ENCODE data around the gene EIPR1.

DNA sequence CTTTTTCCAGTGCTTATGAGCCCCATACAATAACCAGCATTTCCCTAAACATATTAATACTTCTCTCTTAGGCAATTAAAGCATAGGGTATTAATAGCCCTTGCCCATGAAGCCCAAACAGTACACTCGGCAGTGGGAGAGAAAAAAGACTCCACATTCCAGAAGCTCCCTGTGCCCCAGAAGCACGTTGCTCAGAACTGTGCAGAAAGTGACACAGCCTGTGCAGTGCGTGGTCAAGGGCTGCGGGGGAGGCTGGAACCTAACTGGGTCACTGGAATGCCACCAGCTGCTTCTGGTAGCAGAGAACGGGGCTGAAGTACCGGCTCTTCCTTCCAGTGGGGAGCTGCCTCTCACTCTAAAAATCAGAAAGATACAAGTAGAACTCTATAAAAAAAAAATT lies 32.7 kb downstream of the EIPR1 start:
- TF ChIP-seq PHF8 (CRISPR knock-in tag; IDR thresholded peaks at IDR 0.05) (no peak), MIER2 (CRISPR knock-in tag; IDR thresholded peaks at IDR 0.05) (no peak), NCOR1 (IDR thresholded peaks at IDR 0.05; ENCODE audit: borderline replicate concordance, low read length) (no peak), U2AF2 (IDR thresholded peaks at IDR 0.05; ENCODE audit: low read depth, low read length) (no peak), ZNF652 (CRISPR knock-in tag; IDR thresholded peaks at IDR 0.05; ENCODE audit: borderline replicate concordance, low read depth) (no peak), MXI1 (IDR thresholded peaks at IDR 0.05; ENCODE audit: borderline replicate concordance, low read depth, low read length) (no peak), FOXJ3 (CRISPR knock-in tag; IDR thresholded peaks at IDR 0.05; ENCODE audit: borderline replicate concordance) (no peak), POLR2A (IDR thresholded peaks at IDR 0.05; ENCODE audit: insufficient read depth in 1 of 2, low read depth in 2 of 2, low read length in 2 of 2) (no peak), GRHL1 (CRISPR knock-in tag; conservative IDR thresholded peaks at IDR 0.05) (no peak), SMARCC2 (IDR thresholded peaks at IDR 0.05) (no peak), SETDB1 (CRISPR knock-in tag; IDR thresholded peaks at IDR 0.05; ENCODE audit: borderline replicate concordance) (no peak)
- TF ChIP-seq, protein P1, sequence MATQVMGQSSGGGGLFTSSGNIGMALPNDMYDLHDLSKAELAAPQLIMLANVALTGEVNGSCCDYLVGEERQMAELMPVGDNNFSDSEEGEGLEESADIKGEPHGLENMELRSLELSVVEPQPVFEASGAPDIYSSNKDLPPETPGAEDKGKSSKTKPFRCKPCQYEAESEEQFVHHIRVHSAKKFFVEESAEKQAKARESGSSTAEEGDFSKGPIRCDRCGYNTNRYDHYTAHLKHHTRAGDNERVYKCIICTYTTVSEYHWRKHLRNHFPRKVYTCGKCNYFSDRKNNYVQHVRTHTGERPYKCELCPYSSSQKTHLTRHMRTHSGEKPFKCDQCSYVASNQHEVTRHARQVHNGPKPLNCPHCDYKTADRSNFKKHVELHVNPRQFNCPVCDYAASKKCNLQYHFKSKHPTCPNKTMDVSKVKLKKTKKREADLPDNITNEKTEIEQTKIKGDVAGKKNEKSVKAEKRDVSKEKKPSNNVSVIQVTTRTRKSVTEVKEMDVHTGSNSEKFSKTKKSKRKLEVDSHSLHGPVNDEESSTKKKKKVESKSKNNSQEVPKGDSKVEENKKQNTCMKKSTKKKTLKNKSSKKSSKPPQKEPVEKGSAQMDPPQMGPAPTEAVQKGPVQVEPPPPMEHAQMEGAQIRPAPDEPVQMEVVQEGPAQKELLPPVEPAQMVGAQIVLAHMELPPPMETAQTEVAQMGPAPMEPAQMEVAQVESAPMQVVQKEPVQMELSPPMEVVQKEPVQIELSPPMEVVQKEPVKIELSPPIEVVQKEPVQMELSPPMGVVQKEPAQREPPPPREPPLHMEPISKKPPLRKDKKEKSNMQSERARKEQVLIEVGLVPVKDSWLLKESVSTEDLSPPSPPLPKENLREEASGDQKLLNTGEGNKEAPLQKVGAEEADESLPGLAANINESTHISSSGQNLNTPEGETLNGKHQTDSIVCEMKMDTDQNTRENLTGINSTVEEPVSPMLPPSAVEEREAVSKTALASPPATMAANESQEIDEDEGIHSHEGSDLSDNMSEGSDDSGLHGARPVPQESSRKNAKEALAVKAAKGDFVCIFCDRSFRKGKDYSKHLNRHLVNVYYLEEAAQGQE (IDR thresholded peaks at IDR 0.05; ENCODE audit: borderline replicate concordance in 1 of 2, low read depth in 1 of 2, low read length in 2 of 2), result no peak
- TF ChIP-seq, protein P2, sequence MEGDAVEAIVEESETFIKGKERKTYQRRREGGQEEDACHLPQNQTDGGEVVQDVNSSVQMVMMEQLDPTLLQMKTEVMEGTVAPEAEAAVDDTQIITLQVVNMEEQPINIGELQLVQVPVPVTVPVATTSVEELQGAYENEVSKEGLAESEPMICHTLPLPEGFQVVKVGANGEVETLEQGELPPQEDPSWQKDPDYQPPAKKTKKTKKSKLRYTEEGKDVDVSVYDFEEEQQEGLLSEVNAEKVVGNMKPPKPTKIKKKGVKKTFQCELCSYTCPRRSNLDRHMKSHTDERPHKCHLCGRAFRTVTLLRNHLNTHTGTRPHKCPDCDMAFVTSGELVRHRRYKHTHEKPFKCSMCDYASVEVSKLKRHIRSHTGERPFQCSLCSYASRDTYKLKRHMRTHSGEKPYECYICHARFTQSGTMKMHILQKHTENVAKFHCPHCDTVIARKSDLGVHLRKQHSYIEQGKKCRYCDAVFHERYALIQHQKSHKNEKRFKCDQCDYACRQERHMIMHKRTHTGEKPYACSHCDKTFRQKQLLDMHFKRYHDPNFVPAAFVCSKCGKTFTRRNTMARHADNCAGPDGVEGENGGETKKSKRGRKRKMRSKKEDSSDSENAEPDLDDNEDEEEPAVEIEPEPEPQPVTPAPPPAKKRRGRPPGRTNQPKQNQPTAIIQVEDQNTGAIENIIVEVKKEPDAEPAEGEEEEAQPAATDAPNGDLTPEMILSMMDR (CRISPR knock-in tag; IDR thresholded peaks at IDR 0.05), result no peak
- TF ChIP-seq, protein P3, sequence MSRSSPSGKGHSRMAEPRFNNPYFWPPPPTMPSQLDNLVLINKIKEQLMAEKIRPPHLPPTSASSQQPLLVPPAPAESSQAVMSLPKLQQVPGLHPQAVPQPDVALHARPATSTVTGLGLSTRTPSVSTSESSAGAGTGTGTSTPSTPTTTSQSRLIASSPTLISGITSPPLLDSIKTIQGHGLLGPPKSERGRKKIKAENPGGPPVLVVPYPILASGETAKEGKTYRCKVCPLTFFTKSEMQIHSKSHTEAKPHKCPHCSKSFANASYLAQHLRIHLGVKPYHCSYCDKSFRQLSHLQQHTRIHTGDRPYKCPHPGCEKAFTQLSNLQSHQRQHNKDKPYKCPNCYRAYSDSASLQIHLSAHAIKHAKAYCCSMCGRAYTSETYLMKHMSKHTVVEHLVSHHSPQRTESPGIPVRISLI (CRISPR knock-in tag; IDR thresholded peaks at IDR 0.05; ENCODE audit: borderline replicate concordance), result no peak

Data from HepG2 (cell line).